GM21723 (cell line): ENCODE data around the gene PLXNA2.

ENCODE experiments used
- ATAC-seq: cut with Tn5 transposase; IDR thresholded peaks from one replicate; pipeline ENCODE4 v1.9.1; 2021; ENCODE audit warnings: mild to moderate bottlenecking, moderate library complexity; ENCODE audit not compliant: unreplicated experiment

Gene PLXNA2

DNA sequence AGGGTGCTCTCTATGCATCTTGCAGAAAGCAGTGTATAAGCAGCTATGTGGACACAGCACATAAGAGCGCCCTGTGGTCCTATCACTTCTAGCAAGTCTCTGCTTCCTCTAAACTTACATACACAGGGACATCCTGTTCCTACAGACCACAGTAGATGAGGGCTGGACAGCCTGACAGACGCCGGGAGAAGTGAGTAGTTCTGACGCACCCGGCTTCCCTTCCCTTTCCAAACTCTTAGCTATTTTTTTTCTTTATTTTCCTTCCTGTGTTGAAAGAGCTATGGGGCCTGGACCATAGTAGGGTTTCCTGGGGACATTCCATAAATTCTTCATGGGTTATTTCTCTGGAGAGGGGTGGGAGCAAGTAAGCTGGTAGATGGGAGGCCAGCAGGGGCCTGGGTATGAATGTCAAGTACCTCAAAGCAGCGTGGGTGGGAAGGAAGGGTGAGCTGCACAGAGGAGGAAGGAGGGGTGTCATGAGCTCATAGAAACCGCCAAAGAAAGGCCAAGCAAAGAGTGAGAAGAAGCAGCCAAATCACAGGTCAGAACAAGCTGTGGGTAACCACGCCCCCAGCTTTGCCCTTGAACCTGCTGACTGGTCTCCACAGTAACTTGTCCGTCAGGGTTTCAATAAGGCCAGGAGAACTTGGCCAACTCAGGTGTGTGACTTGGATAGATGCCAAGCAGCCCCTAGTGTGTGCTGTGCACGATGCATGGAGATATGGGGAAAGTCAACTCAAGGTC lies 36.6 kb downstream of the PLXNA2 start:
- no peak for ATAC-seq

DNA sequence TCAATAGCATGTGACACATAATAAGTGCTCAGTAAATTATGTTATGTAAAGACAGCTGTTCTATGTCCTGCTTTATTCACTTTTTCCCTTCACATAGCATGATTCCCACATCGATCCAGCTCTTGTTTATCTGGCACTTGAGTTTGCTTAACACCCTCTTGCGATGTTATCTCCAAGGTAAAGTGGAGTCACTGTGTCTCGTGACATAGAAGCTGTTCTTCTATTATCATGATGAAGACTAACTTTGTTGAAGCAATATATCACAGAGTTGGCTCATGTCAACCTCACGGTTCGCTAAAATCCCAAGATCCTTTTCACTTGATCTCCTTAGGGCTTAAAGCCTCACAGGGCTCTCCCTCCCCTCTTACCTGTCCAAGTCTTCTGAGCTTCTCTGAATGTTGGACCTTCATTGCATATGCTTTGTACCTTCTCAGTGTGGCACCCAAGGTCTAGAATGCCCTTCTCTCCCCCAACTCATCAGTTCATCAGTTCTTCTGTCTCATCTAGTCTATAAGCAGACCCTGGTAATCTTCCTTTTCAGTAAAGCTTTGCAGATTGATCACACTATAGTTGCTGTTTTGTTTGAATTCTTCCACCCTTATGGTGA lies 38.0 kb downstream of the PLXNA2 start:
- ATAC-seq: no peak

DNA sequence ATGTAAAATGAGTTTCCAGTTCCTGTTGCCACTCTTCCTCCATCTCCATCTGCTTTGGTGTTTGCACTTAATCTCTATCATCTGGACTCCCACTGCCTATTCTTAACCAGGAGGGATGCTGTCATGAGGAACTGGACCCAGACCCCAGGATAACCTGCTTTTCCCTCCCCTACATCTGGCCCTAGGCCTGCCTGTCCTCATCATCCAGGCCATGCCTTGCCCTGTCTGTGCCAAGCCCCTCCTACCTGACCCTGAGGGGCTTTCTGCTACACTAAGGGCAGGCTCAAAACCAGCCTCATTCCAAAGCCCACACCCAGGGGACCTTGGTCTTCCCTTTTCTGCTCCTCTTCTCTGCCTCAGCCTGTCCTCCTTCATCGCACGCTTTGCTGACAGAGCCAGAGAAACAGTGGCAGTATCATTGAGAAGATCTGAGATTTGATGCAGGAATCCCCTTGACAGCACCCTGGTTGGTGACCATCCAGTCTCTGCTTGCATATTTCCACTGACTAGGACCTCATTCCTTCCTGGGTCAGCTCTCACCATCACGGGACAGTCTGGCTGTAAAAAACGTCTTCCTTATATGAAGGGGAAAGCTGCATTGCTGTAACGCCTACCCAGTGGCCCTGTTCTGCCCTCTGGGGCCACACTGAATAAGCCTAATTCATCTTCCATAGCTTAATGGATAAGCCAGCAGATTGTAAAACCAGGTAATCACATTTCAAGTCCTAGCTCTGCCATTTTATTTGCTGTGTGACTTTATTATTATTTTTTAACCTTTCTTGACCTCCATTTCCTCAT lies 38.8 kb downstream of the PLXNA2 start:
- ATAC-seq: no peak

DNA sequence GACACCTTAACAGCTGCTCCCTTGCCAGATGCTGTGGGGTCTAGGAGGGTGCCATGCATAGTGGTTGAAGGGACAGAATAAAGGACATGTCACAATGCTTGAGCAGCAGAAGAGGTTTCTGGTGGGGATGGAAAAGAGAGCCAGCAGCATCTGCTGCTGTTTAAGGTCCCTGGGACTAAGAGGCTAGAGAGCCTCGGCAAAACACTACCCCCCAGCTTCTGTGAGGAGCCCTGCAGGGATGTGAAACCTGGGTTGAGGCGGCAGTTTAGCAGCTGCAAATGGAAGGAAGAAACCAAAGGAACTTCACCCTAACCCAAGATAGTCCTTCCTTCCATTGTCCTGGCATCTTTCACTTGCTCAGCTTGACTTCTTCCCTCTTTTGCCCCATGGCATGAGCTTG lies 39.4 kb downstream of the PLXNA2 start:
- ATAC-seq: no peak

DNA sequence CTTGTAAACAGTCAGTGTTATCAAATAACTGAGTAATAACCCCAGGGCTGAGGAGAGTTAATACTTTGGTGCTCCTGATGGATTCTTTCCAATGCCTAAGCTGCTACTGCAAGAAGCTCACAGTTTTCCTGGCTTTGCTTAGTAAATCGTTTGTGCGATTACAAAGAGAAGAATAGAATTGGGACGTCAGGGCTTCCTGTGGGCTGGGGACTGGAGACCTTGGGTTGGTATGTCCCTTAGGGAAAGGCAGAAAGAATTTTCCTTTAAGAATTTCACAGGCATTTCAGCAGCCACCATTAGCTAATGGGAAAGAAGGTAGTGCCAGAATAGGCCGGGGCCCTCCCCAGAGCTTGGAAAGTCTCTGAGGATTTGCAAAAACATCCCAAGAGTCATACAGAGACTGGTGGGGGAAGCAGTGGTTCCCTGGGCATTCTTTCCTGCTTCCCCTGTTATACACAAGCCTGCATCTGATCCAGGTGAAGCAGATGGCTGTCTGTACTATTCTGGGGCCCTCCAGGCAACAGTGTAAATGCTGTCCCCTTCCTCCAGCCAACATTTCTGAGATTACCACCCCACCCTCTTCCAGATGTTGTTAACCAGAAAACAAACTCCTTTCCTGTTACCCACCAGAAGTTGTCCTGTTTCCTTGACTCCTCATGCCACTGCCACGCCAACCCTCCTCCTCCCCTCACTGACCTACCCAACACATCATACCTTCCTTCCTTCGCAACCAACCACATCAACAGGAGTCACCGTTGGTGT lies 40.2 kb downstream of the PLXNA2 start:
- no peak for ATAC-seq

DNA sequence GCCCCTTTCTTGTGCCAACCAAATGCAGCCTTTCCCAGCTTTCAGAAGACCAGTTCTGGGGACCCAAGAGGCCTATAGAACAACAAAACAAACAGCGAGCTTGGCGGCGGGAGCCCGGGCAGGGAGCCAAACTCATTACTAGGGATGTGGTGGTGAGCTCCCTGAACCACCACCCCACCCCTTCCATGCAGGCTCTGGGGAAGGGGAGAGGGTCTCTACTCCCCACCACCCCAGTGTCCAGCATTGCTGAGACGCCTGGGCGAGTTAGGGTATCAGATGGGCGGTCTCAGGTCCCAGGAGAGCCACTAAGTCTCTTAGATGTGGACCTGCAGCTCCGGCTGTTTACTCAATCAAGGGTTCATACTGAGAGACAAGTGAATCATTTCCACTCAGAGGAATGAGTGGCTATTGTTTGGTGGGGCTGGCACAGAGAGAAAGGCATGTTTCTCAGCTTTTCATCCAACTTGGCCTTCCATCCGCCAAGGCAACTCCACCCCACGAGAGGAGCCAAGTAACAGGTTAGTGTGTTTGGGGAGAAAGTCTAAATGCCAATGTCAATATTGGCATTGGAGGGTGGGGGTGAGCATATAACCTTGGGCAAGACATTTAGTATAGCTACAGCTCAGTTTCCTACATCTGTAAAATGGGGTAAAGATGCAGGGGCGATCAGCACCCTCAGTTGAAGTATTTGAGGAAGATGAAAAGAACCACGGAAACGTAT lies 40.9 kb downstream of the PLXNA2 start:
- ATAC-seq: no peak

DNA sequence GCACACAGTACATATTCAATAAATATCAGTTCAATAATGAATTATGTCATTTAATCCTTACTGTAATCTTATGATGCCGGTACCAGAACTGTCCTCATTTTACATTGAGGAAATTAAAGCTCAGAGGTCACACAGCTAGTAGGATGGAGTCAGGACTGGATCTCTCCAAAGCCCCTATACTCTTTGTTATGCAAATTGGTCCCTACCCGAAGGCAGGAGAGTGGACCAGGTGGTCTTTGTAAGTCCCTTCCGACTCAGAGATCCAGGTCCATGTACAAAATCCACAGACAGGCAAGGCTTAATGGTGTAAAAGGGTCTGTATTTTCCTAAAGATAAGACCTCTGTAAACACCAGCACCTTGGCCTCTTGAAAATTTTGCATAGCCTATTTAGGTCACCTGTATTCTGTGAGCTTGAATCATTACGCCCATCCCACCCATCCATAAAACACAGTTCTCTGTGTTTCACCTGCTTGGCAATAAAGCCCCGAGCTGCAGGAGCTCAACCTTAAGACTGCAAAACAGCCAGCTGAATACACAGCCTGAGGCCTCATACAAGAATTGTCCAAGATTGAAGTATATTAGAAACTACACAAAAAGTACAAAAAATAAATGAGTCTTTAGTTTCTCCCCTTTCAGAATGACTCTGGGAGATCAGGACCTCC lies 41.7 kb downstream of the PLXNA2 start:
- ATAC-seq: no peak

DNA sequence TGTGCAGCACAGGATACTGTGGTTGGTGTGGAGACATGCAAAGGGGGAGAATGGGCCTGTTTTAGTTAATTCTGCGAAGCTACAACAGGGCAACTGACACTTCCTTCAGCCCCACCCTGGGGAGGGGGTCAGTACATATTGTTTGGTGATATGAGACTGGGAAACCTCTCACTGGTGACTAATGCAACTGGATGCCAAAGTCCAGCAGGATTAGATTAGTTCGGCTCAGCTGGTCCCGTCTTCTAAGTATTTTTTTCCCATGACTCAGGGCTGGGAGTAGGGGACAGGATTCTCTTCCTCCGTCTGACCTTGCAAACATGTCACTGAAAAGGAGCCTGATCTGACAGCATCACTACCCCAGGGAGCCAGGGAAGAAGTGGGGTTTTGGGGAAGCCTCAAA lies 43.0 kb downstream of the PLXNA2 start:
- no peak for ATAC-seq

DNA sequence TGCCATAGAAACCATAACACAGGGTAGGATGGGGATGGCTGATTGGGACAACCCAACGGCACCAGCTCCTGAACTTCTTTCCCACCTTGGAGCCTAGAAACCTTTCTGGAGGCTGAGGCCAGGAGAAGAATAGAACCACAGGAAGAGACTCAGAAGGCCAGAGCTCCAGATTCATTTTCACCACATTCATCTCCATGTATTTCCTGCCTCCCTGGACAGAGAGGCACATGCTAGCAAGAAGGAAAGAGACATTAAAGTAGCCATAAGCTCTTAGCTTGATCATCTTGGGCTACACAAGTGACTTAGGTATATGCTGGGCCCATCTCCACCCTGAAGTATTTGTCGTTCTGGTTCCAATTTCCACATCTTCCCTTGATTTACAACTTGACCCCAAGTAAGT lies 44.1 kb downstream of the PLXNA2 start:
- no peak for ATAC-seq

DNA sequence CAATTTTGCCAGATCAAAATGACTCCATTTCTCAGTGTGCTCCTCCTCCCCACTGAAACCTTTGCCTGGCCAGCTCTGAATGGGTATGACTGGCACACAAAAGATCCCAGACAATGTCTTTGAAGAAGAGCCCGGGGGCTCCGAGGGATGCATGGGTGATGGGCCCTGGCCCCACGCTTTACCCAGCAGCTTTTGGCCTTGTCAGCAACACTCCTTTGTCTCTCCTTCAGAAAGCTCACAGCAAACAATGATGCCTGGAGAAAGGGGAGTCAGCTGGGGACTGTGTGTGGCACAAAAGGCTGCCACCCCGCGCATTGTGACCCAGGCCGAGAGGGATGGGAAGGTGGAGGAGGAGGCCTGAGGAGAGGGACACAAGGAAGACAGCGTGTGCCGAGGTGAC lies 45.9 kb downstream of the PLXNA2 start:
- no peak for ATAC-seq

DNA sequence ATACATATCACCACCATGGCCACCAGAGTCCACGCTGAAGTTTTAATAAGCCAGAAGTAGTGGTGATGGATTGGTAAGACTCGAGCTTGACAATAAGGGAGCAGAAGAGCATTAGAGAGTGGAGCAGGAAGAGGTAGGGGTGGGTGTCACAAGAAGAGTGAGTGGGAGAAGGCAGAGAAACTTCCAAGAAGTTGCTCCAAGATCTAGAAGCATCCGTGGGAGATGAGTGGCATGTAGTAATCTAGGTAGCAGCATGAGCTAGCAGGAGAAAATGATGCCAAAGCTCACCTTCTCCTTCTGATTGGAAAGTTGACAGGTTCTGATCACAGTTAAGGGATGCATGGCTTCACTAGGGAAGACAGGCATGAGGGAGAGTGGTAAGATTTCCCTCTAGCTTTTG lies 49.2 kb downstream of the PLXNA2 start:
- no peak for ATAC-seq

DNA sequence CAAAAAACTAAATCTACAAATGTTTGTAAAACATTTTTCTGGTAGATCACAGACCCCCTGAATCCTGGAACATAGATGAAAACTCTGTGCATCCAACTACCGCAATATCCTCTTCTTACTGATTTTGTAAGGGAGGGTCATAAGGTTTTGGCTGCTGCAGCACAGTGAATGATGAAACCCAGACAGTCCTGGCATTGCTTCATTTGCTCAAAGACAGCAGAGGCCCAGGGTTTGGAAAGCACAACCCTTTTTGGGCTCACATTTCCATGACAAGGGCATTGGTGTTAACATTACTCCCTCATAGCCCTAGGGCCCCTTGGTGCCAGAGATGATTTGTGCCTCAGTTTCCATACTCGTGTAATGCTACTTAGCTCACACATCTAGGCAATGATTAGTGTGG lies 51.2 kb downstream of the PLXNA2 start:
- ATAC-seq: no peak

DNA sequence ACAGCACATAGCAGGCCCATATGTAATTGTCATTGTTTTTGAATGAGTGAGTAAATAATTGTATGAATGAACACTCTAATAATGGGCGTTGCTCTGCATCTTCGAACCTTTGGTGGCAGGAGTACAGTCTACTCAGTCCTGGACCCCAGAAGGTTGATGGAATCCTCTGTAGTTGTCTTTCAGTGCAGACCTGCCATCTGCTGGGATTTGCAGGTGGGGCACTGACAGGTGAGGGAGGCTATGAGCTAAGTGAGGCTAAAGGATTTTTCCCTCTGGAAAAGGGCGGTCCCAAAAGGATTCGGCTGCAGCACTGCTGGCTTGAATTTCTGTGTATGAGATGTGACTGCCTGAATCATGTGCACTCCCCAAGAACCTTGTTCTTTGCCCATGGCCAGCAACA lies 53.4 kb downstream of the PLXNA2 start:
- no peak for ATAC-seq

DNA sequence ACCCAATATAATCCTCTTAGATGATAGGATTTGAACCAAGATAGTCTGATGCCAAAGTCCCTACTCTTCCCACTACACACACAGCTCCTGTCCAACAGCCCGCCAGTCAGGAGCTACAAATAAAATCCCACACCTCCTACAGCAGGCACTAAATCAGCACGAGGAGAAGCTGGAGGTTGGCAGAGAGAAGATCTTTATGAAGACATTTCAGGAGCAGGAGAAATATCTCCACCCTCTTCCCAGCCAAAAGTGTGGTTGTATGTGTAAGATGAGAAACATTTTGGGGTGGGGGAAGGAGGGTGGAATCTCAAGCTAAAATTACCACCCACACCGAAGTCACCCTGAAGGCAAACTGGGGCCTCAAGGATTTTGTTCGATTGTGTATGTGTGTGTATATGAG lies 54.5 kb downstream of the PLXNA2 start:
- ATAC-seq: no peak

DNA sequence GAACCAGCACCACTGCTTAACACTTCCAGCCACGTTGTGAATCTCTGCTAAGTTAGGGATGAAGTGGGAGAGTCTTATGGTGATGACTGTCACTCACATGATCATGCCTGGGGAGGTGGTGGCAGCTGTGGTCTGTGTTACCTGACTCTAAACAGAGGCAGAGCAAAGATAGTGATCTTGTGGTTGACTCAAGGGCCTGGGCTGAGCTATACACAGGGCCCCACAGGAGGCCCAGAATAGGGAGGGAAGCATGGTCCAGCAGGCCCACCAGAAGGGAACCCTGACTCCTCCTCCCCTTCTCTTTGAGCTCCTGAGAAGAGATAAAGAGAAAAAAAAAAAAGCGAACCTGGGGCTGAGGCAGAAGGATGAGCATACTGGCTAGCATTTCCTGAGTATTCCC lies 55.0 kb downstream of the PLXNA2 start:
- peak; percentile 49 for ATAC-seq

DNA sequence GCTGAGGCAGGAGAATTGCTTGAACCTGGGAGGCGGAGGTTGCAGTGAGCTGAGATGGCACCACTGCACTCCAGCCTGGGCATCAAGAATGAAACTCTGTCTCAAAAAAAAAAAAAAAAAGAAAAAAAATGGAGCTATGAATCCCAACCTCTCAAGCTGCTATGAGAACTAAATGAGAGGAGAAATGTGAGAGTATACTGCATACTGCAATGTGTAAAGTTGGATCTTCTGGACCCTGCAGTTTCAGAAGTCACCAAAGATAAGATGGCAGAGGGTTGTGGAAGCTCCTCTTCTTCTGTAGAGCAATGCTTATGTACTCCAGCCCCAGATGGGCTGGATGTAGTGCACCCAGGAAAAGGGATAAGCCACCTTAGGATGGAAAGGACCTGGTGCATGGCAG lies 55.6 kb downstream of the PLXNA2 start:
- no peak for ATAC-seq

DNA sequence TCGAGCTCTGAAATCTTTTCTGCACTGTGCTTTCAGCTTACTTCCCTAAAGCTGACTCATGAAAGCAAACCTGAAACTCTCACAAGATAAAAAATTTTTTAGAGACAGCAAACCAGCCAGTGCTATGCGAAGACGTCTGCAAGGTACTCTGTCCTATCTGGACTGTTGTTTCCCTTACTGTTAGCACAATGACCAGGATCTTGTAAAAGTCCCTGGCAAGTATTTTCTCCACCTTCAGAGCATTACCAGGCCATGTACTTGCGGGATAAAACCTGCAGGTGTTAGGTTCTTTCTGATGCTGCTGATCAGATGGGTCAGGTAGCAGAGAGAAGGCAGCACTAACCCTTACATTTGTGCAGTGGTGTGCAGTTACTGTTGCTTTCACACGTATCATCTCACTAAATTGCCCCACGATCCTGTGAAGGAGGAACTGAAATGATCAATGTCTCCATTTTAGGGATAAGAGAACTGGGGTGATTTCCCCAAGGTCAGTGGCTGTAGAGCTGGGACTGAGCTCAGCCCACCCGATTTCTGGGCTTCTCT lies 56.6 kb downstream of the PLXNA2 start:
- peak; percentile 81 for ATAC-seq

DNA sequence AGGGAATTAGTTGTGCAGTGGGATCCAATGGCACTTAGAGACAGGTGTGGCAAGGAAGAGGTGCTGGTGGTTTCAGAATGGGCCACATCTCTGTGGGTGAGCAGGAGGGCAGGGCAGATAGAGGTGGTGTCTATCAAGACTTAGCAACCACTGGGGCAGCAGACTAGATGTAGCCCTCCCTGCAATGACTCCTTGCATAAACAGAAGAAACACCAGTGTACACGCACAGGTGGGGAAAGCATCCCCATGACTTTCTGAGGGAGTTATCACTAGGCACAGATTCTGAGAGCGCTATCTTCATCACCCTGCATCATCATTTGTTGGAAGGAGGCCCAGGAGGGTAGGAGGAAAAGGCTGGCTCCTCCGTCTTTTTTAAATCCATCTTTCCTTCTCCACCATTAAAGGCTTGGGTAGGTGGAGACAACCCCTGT lies 58.4 kb downstream of the PLXNA2 start:
- ATAC-seq: no peak

DNA sequence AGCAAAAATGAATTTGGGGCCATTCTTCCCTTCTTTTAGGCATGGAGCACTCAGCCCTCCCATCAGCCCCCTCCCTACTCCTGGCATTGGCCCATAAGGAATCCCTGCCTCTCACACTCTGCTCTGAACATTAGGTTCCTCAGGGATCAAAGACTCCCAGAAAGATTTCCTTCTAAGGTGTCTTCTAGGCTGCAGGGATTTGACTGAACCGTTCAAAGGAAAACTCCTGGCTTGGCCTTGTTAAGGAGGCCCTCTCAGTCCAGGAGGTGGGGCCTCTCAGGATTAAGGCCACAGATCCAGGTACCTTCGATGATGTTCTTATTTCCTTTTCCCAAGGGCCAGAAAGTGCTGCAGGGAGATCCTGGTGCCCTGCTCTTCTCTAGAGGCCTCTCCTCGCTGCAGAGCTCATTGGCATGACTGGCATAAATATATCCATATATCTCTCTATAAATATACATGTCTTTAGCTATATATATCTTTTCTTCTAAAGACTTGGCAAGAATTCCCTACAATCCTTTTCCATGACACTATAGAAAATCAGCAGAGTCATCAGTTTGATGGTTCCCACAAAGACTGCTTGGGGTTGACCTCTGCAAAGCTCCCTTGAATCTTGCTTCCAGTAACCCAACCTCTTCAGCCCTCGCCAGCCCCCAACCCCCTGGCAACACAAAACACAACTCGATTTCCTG lies 59.1 kb downstream of the PLXNA2 start:
- ATAC-seq: no peak
